PC-9 (cell line): ENCODE measurements around the gene FOXM1. TPM values are rescaled to one million over a fixed set of nuclear protein-coding genes. Genes with fewer than 3 reads are reported as not detected.

Experiments used
- BruUV-seq: library from RNA; stranded (reverse); fragments of 400-500 nt; replicated peaks from 2 replicates; lab custom pipeline; 2021; lab: Mats Ljungman, UMichigan
- CTCF ChIA-PET: fragments of 300-600 bp; sonication (Branson Sonifier 250); formaldehyde crosslinking; loops from one replicate; lab custom pipeline; 2022; ENCODE audit warnings: antibody characterized with exemption; lab: Charles Lee
- POLR2A ChIA-PET: fragments of 300-600 bp; sonication (Branson Sonifier 250); formaldehyde crosslinking; loops from one replicate; lab custom pipeline; 2022; ENCODE audit warnings: antibody characterized with exemption; ENCODE audit not compliant: unreplicated experiment; lab: Charles Lee
- DNase-seq, 2 experiments: peaks; one replicate each; pipeline versions ENCODE4 v3.0.0 to v3.0.0-alpha.2; 2015 to 2022; ENCODE audit warnings: mixed read lengths in 1 of 2
- H2AFZ ChIP-seq: fragments of 200-600 bp; sonication (generic); 2 replicates; pipeline ENCODE4 v1.8.1; 2017; ENCODE audit warnings: antibody characterized with exemption
- H3F3A ChIP-seq: fragments of 200-600 bp; sonication (generic); 2 replicates; pipeline ENCODE4 v1.8.1; 2017; ENCODE audit warnings: antibody characterized with exemption, mild to moderate bottlenecking, low read depth; ENCODE audit not compliant: insufficient read depth
- H3K27ac ChIP-seq: fragments of 200-600 bp; sonication (generic); 2 replicates; pipeline ENCODE4 v1.6.1; 2016; ENCODE audit warnings: mixed run types
- H3K27me3 ChIP-seq: fragments of 200-600 bp; sonication (generic); 2 replicates; pipeline ENCODE4 v1.6.1; 2016; ENCODE audit warnings: low read depth, mixed run types; ENCODE audit not compliant: insufficient read depth
- H3K36me3 ChIP-seq: fragments of 200-600 bp; sonication (generic); 2 replicates; pipeline ENCODE4 v1.6.1; 2016; ENCODE audit warnings: low read depth, mixed run types
- H3K4me1 ChIP-seq: fragments of 200-600 bp; sonication (generic); replicated peaks from 2 replicates; pipeline ENCODE4 v1.6.1; 2016; ENCODE audit warnings: mixed run types; ENCODE audit not compliant: insufficient read depth
- H3K4me2 ChIP-seq: fragments of 200-600 bp; sonication (generic); 2 replicates; pipeline ENCODE4 v1.6.1; 2017; ENCODE audit warnings: mixed run types
- H3K4me3 ChIP-seq: fragments of 200-600 bp; sonication (generic); 2 replicates; pipeline ENCODE4 v1.6.1; 2016; ENCODE audit warnings: mixed run types
- H3K79me2 ChIP-seq: fragments of 200-600 bp; sonication (generic); 2 replicates; pipeline ENCODE4 v1.6.1; 2017; ENCODE audit warnings: low read depth, mixed run types
- H3K9me2 ChIP-seq: fragments of 200-600 bp; sonication (generic); 2 replicates; pipeline ENCODE4 v1.8.1; 2017; ENCODE audit warnings: mild to moderate bottlenecking; ENCODE audit not compliant: insufficient read depth
- H3K9me3 ChIP-seq: fragments of 200-600 bp; sonication (generic); 2 replicates; pipeline ENCODE4 v1.8.1; 2016; ENCODE audit warnings: low read depth; ENCODE audit not compliant: insufficient read depth
- H4K20me1 ChIP-seq: fragments of 200-600 bp; sonication (generic); 2 replicates; pipeline ENCODE4 v1.8.1; 2017; ENCODE audit not compliant: insufficient read depth
- CTCF ChIP-seq: fragments of 200-600 bp; sonication (generic); conservative IDR thresholded peaks from 2 replicates; pipeline ENCODE4 v1.6.1; 2017; ENCODE audit warnings: mixed run types, antibody characterized with exemption, mild to moderate bottlenecking, moderate library complexity
- EZH2 ChIP-seq: fragments of 200-600 bp; sonication (generic); IDR thresholded peaks from 2 replicates; pipeline ENCODE4 v1.8.0; 2017; ENCODE audit warnings: antibody characterized with exemption, low read depth
- intact Hi-C: fragments of 100-400 bp; cut with micrococcal nuclease; formaldehyde crosslinking; loops from one replicate; pipeline ENCODE4 v1.10.0; 2022; ENCODE audit not compliant: unreplicated experiment
- total RNA-seq: library from RNA; stranded (reverse); gene quantifications from 2 replicates; pipeline ENCODE4 v1.2.3, GENCODE V29; 2021

FOXM1 gene
- total RNA-seq, 1 experiment from 2014 or later = 225 TPM

GRCh38 chr12:2856051-2856450, 20.9 kb downstream of the FOXM1 start:
- Histone ChIP-seq H3K4me1 (no peaks in the 10 kb centered on the region), H3K9me2 (no peaks in the 10 kb centered on the region), H4K20me1 (no peaks in the 10 kb centered on the region), H3F3A (peaks cover 6% of the 10 kb centered on the region), H3K27ac (no peak overlapping the region), H3K9me3 (no peaks in the 10 kb centered on the region), H3K4me2 (no peak overlapping the region), H3K36me3 (0 out of 2 replicates have a peak, but pooled peaks cover 3% of the 10 kb centered on the region), H2AFZ (no peak overlapping the region), H3K27me3 (no peaks in the 10 kb centered on the region), H3K4me3 (no peak overlapping the region), H3K79me2 (no peaks in the 10 kb centered on the region)
- DNase-seq = no peak
- CTCF ChIA-PET = no interaction called here
- BruUV-seq = no TSS peak
- intact Hi-C loops = no loop called here
- POLR2A ChIA-PET = no interaction called here
- no peak for TF ChIP-seq CTCF

GRCh38 chr12:2855546-2855945, 21.4 kb downstream of the FOXM1 start:
- H2AFZ ChIP-seq = no peak overlapping the region
- DNase-seq = no peak
- H3K27ac ChIP-seq = no peak overlapping the region
- H3F3A ChIP-seq = peaks cover 6% of the 10 kb centered on the region
- no TSS peak for BruUV-seq
- H3K9me3 ChIP-seq = no peaks in the 10 kb centered on the region
- intact Hi-C loops = no loop called here
- POLR2A ChIA-PET = no interaction called here
- CTCF ChIA-PET = no interaction called here
- H3K4me2 ChIP-seq = no peak overlapping the region
- H3K4me3 ChIP-seq = no peak overlapping the region
- H4K20me1 ChIP-seq = no peaks in the 10 kb centered on the region
- H3K4me1 ChIP-seq = no peaks in the 10 kb centered on the region
- TF ChIP-seq CTCF (no peak), EZH2 (no peak)
- no peaks in the 10 kb centered on the region for H3K79me2 ChIP-seq
- 0 out of 2 replicates have a peak, but pooled peaks cover 3% of the 10 kb centered on the region for H3K36me3 ChIP-seq
- no peaks in the 10 kb centered on the region for H3K27me3 ChIP-seq
- no peaks in the 10 kb centered on the region for H3K9me2 ChIP-seq

- no peak overlapping the region for H3K4me3 ChIP-seq
- 0 out of 2 replicates have a peak, but pooled peaks cover 3% of the 10 kb centered on the region for H3K36me3 ChIP-seq
- no peak overlapping the region for H2AFZ ChIP-seq
- intact Hi-C loops = no loop called here
- no peak for DNase-seq
- no peaks in the 10 kb centered on the region for H3K4me1 ChIP-seq
- TF ChIP-seq CTCF (no peak), EZH2 (no peak)
- H3K9me2 ChIP-seq = no peaks in the 10 kb centered on the region
- peaks cover 2% of the 10 kb centered on the region; the same call in 1 of the 2 replicates for H3F3A ChIP-seq
- H3K27me3 ChIP-seq = no peaks in the 10 kb centered on the region
- H3K4me2 ChIP-seq = no peak overlapping the region
- no TSS peak for BruUV-seq
- H4K20me1 ChIP-seq = no peaks in the 10 kb centered on the region
- H3K79me2 ChIP-seq = no peaks in the 10 kb centered on the region
- ChIA-PET CTCF (interaction anchor here (1.0 to 1.5 kb wide), 3 partner anchors 12 to 187 kb away, joined by 3 to 4 read pairs (median 4); no protein-coding TSS in a partner anchor), POLR2A (no interaction called here)
- no peak overlapping the region for H3K27ac ChIP-seq
- H3K9me3 ChIP-seq = no peaks in the 10 kb centered on the region
Measured at GRCh38 chr12:2854669-2855453, 22.1 kb downstream of the FOXM1 start.
